B cell (primary cell): ENCODE data around the gene LRFN4. TPM values are rescaled to one million over a fixed set of nuclear protein-coding genes. Genes with fewer than 3 reads are reported as not detected.
A peak's percentile ranks its signal among the peaks of the same experiment; 100 is the strongest.

Experiments
- ATAC-seq: fragments of 200-7000 bp; cut with Tn5 transposase; one replicate; pipeline ENCODE4 v1.10.0; 2021; ENCODE audit warnings: low read depth, mild to moderate bottlenecking, moderate number of reproducible peaks, moderate library complexity
- CTCF ChIA-PET: fragments of 350-600 bp; sonication (Branson Sonifier 250); formaldehyde crosslinking; loops from one replicate; lab custom pipeline; 2021; ENCODE audit warnings: antibody characterized with exemption, inconsistent platforms; lab: Charles Lee
- POLR2A ChIA-PET: fragments of 350-600 bp; sonication (Branson Sonifier 250); formaldehyde crosslinking; loops from one replicate; lab custom pipeline; 2021; ENCODE audit warnings: antibody characterized with exemption; lab: Charles Lee
- DNase-seq: peaks from one replicate; pipeline ENCODE4 v3.0.0; 2013
- H2AFZ ChIP-seq: 2 replicates; pipeline ENCODE4 v1.6.1; 2012; ENCODE audit warnings: mild to moderate bottlenecking, low read depth, low read length; ENCODE audit not compliant: insufficient read depth, poor library complexity, severe bottlenecking
- H3K27ac ChIP-seq, 2 donors: 1 replicate in 1 of 2; 2 replicates in 1 of 2; pipeline ENCODE4 v1.5.1; 2012 to 2013; ENCODE audit warnings: low read length in 2 of 2, mild to moderate bottlenecking in 2 of 2, moderate library complexity in 1 of 2
- H3K27me3 ChIP-seq, 4 experiments: fragments of 200-600 bp in 1 of 4; sonication (generic) in 1 of 4; replicated peaks in 1 of 4; 1 replicate in 2 of 4; 2 replicates in 2 of 4; pipeline versions ENCODE4 v1.6.1 to v1.7.0; 2013 to 2016; ENCODE audit warnings: low read length in 3 of 4, mild to moderate bottlenecking in 2 of 4, mixed read lengths in 1 of 4, moderate library complexity in 1 of 4; ENCODE audit not compliant: insufficient read depth in 4 of 4, control insufficient read depth in 3 of 4; ENCODE audit errors: control extremely low read depth in 1 of 4
- H3K36me3 ChIP-seq, 2 experiments: replicated peaks in 1 of 2; 1 replicate in 1 of 2; 2 replicates in 1 of 2; pipeline versions ENCODE4 v1.6.1 to v1.7.1; 2013; ENCODE audit warnings: low read length in 1 of 2; ENCODE audit not compliant: insufficient read depth in 2 of 2, control insufficient read depth in 1 of 2; ENCODE audit errors: control extremely low read depth in 1 of 2, extremely low read depth in 1 of 2
- H3K4me1 ChIP-seq, 2 donors: fragments of 200-600 bp in 1 of 2; sonication (generic) in 1 of 2; 1 replicate in 1 of 2; 2 replicates in 1 of 2; pipeline versions ENCODE4 v1.5.1 to v1.6.1; 2013 to 2017; ENCODE audit warnings: low read length in 2 of 2; ENCODE audit not compliant: control insufficient read depth in 2 of 2, insufficient read depth in 2 of 2
- H3K4me2 ChIP-seq: replicated peaks from 2 replicates; pipeline ENCODE3; 2012; ENCODE audit warnings: mild to moderate bottlenecking, low read depth, low read length; ENCODE audit not compliant: poor library complexity, severe bottlenecking
- H3K4me3 ChIP-seq, 5 experiments: fragments of 200-600 bp in 1 of 5; sonication (generic) in 1 of 5; 1 replicate in 3 of 5; 2 replicates in 2 of 5; pipeline versions ENCODE4 v1.5.1 to v1.7.0; 2011 to 2016; ENCODE audit warnings: low read length in 4 of 5, mild to moderate bottlenecking in 4 of 5, low read depth in 2 of 5, control low read depth in 1 of 5, moderate library complexity in 1 of 5; ENCODE audit not compliant: insufficient read depth in 1 of 5; ENCODE audit errors: control extremely low read depth in 1 of 5, extremely low read depth in 1 of 5
- H3K79me2 ChIP-seq: fragments of 200-600 bp; sonication (generic); one replicate; pipeline ENCODE4 v1.6.0; 2016; ENCODE audit warnings: low read length; ENCODE audit not compliant: control insufficient read depth, insufficient read depth
- H3K9ac ChIP-seq: fragments of 200-600 bp; sonication (generic); 2 replicates; pipeline ENCODE4 v1.6.1; 2017; ENCODE audit warnings: mild to moderate bottlenecking, low read length, moderate library complexity
- H3K9me3 ChIP-seq, 3 donors: one replicate each; pipeline versions ENCODE4 v1.6.1 to v1.7.1; 2013; ENCODE audit warnings: low read length in 2 of 3; ENCODE audit not compliant: control insufficient read depth in 2 of 3, insufficient read depth in 1 of 3; ENCODE audit errors: control extremely low read depth in 1 of 3
- H4K20me1 ChIP-seq: 2 replicates; pipeline ENCODE4 v1.6.0; 2012; ENCODE audit warnings: mild to moderate bottlenecking, low read length; ENCODE audit not compliant: insufficient read depth, control insufficient read depth, poor library complexity, severe bottlenecking
- H3K27ac Mint-ChIP-seq: one replicate; pipeline ENCODE4 v1.8.0; 2021; ENCODE audit warnings: mixed read lengths
- H3K27me3 Mint-ChIP-seq: one replicate; pipeline ENCODE4 v1.8.0; 2021; ENCODE audit warnings: mixed read lengths
- H3K4me1 Mint-ChIP-seq: one replicate; pipeline ENCODE4 v1.8.0; 2021; ENCODE audit warnings: mixed read lengths
- H3K4me3 Mint-ChIP-seq: one replicate; pipeline ENCODE4 v1.8.0; 2021; ENCODE audit warnings: mixed read lengths
- H3K9me3 Mint-ChIP-seq: one replicate; pipeline ENCODE4 v1.8.0; 2022; ENCODE audit warnings: mixed read lengths; ENCODE audit not compliant: insufficient read depth
- EZH2 ChIP-seq: IDR thresholded peaks from 2 replicates; pipeline ENCODE4 v1.6.1; 2012; ENCODE audit warnings: borderline replicate concordance, low read depth, mild to moderate bottlenecking, moderate library complexity, low read length; ENCODE audit not compliant: insufficient read depth, poor library complexity, severe bottlenecking
- WGBS: methylation state at CpG from one replicate; pipeline ENCODE4 v1.1.5; 2013; ENCODE audit warnings: missing lambda C conversion rate; ENCODE audit not compliant: insufficient coverage; 5-methylcytosine and 5-hydroxymethylcytosine counted together
- intact Hi-C: fragments of 100-400 bp; cut with micrococcal nuclease; formaldehyde crosslinking; loops from one replicate; pipeline ENCODE4 v1.10.0; 2022
- polyA plus RNA-seq: library from polyadenylated mRNA; depleted of rRNA; stranded (reverse); fragments of >200 nt; gene quantifications from 2 replicates; pipeline ENCODE4 v1.2.3, GENCODE V29; 2012
- total RNA-seq, 2 donors: library from RNA; stranded (reverse); fragments of 120-200 nt in 1 of 2; gene quantifications; 1 replicate in 1 of 2; 2 replicates in 1 of 2; pipeline versions ENCODE4 v1.2.3 to v1.2.4, GENCODE V29; 2013 to 2022
- TF ChIP-seq, protein P1 (sequence below): fragments of 200-600 bp; IDR thresholded peaks from one replicate; pipeline ENCODE4 v1.8.0; 2022; ENCODE audit warnings: antibody characterized with exemption, mild to moderate bottlenecking

Gene LRFN4
- total and polyA plus RNA-seq, 2 donors (not counting 1 experiment from before 2014, with no cell fraction given): 7.1 to 12.1 TPM

DNA sequence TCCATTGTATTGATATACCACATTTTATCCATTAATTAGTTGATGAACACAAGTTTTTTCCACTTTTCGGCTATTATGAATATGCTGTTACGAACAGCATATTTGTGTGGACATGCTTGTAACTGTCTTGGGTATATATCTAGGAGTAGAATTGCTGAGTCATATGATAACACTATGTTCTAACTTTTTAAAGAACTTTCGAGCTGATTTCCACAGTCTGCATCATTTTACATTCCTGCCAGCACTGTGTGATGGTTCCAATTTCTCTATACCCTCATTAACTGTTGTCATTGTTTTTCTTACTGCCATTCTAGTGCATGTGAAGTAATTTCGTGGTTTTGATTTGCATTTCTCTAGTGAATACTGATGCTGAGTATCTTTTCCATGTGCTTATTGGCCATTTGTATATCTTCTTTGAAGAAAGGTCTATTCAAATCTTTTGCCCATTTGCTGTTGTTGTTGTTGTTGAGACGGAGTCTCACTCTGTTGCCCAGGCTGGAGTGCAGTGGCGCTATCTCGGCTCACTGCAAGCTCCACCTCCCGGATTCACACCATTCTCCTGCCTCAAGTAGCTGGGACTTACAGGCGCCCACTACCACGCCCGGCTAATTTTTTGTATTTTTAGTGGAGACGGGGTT lies 21.0 kb upstream of the LRFN4 start:
- peak overlapping the region; percentile 15 for H3K27ac Mint-ChIP-seq
- Histone ChIP-seq H3K36me3 (peaks cover 0 to 30% of the 10 kb centered on the region in 2 experiments), H3K79me2 (peaks cover 17% of the 10 kb centered on the region), H2AFZ (no peak overlapping the region), H3K4me2 (no peak overlapping the region), H3K9ac (no peak overlapping the region), H3K4me3 (no peak overlapping the region), H3K27me3 (no peaks in the 10 kb centered on the region), H3K9me3 (no peaks in the 10 kb centered on the region), H3K27ac (no peak overlapping the region), H3K4me1 (peaks cover 6 to 18% of the 10 kb centered on the region in 2 donors), H4K20me1 (peaks cover 17% of the 10 kb centered on the region)
- DNase-seq (no peak), ATAC-seq (no peak)
- no peaks in the 10 kb centered on the region for H3K27me3 Mint-ChIP-seq
- TF ChIP-seq, protein P1, sequence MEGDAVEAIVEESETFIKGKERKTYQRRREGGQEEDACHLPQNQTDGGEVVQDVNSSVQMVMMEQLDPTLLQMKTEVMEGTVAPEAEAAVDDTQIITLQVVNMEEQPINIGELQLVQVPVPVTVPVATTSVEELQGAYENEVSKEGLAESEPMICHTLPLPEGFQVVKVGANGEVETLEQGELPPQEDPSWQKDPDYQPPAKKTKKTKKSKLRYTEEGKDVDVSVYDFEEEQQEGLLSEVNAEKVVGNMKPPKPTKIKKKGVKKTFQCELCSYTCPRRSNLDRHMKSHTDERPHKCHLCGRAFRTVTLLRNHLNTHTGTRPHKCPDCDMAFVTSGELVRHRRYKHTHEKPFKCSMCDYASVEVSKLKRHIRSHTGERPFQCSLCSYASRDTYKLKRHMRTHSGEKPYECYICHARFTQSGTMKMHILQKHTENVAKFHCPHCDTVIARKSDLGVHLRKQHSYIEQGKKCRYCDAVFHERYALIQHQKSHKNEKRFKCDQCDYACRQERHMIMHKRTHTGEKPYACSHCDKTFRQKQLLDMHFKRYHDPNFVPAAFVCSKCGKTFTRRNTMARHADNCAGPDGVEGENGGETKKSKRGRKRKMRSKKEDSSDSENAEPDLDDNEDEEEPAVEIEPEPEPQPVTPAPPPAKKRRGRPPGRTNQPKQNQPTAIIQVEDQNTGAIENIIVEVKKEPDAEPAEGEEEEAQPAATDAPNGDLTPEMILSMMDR: no peak
- no peak for TF ChIP-seq EZH2
- WGBS: no CpG with 5 or more reads among the region's 12 CpGs
- H3K9me3 Mint-ChIP-seq: no peaks in the 10 kb centered on the region
- POLR2A ChIA-PET: no interaction called here
- intact Hi-C loops: loop anchor here (2.0 kb wide), 2 partner anchors 33 to 91 kb away; a partner anchor contains a TSS
- CTCF ChIA-PET: interaction anchor here (9.0 kb wide), 1 partner anchor 141 kb away, joined by 182 read pairs; no protein-coding TSS in a partner anchor
- no peak overlapping the region for H3K4me3 Mint-ChIP-seq
- H3K4me1 Mint-ChIP-seq: peaks cover 32% of the 10 kb centered on the region

- Mint-ChIP-seq H3K4me1 (peaks cover 50% of the 10 kb centered on the region), H3K9me3 (no peaks in the 10 kb centered on the region), H3K4me3 (peak overlapping the region; percentile 56), H3K27ac (peak overlapping the region; percentile 69), H3K27me3 (no peaks in the 10 kb centered on the region)
- no peaks in the 10 kb centered on the region for H3K9me3 ChIP-seq
- intact Hi-C loops: no loop called here
- peaks cover 51% of the 10 kb centered on the region for H4K20me1 ChIP-seq
- 87% methylated on average over 4 of the region's 4 CpGs for WGBS
- H3K79me2 ChIP-seq: peaks cover 56% of the 10 kb centered on the region
- no peak overlapping the region for H3K4me3 ChIP-seq
- ChIA-PET POLR2A (interaction anchor here (0.6 to 1.1 kb wide), 3 partner anchors 14 to 1296 kb away, joined by 5 to 6 read pairs (median 5); no protein-coding TSS in a partner anchor), CTCF (interaction anchor here (0.7 kb wide), 1 partner anchor 10 kb away, joined by 4 read pairs; no protein-coding TSS in a partner anchor)
- H3K27ac ChIP-seq: peak overlapping the region in 1 of 2 donors; percentile 63
- DNase-seq (no peak), ATAC-seq (no peak)
- peaks cover 2 to 36% of the 10 kb centered on the region in 2 experiments for H3K36me3 ChIP-seq
- H2AFZ ChIP-seq: no peak overlapping the region
- no peak for TF ChIP-seq EZH2
- TF ChIP-seq, protein P1: no peak
- no peaks in the 10 kb centered on the region for H3K27me3 ChIP-seq
- H3K4me2 ChIP-seq: no peak overlapping the region
- peaks cover 28 to 37% of the 10 kb centered on the region in 2 donors for H3K4me1 ChIP-seq
- H3K9ac ChIP-seq: no peak overlapping the region
These were observed 16.4 kb upstream of the LRFN4 start for GRCh38 chr11:66840317-66841091.
